Activated CD4-positive, alpha-beta T cell treated with anti-CD3 and anti-CD28 coated beads for 1 hour (primary cell): Measurements from ENCODE around the gene EFCAB11.

ENCODE experiments used
- DNase-seq: peaks from one replicate; pipeline ENCODE4 v3.0.0-alpha.2; 2020

The EFCAB11 gene

GRCh38 chr14:89865153-89865552, 89.4 kb downstream of the EFCAB11 start:
- no peak for DNase-seq

DNA sequence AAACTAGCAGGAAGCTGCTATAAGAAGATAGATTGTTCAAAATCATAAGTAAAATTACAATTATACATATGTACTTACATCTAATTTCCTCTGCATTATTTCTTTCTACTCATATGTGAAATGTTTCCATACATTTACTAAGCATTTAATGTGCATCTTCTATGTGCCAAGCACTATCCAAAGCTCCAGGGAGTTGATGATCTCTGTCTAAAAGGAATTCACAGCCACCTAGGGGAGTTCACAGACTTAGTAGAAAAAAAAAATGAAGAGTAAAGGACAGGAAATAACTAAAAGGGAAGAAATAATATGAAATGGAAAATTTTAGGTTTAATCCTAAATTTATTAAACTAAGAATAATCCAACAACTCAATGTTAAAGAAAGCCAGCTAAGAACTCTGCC, 91.7 kb downstream of the EFCAB11 start:
- no peak for DNase-seq

DNA sequence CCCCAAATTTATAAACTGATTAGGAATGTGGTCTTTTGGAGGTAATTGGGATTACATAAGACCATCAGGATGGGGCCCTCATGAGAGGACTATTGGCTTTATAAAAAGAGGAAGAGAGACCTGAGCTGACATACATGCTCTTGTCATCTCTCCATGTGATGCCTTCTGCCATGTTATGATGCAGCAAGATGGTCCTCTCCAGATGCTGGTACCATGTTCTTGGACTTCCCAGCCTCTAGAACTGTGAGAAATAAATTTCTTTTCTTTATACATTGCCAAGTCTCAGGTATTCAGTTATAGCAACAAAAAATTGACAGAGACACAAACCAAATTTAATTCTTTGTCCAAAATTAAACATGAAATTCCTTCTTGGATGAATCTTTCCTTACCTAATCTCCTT, 92.9 kb downstream of the EFCAB11 start:
- no peak for DNase-seq

DNA sequence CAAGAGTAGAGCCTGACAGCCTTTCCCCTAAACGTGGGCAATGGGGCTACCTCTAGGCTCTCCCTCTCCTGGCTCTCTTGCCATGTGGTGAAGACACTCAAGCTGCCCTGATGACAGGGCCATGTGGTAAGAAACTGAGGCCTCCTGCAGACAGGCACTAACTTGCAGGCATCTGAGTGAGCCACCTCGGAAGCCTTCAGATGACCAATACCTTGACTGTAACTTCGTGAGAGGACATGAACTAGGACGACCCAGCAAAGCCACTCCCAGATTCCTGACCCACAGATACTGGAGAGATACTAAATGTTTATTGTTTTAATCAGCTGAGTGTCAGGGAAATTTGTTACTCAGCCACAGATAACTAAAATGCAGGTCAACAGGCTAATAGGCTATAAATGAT, 96.4 kb downstream of the EFCAB11 start:
- DNase-seq: no peak

- DNase-seq: no peak
These were observed 97.6 kb downstream of the EFCAB11 start for GRCh38 chr14:89856871-89857345.

DNA sequence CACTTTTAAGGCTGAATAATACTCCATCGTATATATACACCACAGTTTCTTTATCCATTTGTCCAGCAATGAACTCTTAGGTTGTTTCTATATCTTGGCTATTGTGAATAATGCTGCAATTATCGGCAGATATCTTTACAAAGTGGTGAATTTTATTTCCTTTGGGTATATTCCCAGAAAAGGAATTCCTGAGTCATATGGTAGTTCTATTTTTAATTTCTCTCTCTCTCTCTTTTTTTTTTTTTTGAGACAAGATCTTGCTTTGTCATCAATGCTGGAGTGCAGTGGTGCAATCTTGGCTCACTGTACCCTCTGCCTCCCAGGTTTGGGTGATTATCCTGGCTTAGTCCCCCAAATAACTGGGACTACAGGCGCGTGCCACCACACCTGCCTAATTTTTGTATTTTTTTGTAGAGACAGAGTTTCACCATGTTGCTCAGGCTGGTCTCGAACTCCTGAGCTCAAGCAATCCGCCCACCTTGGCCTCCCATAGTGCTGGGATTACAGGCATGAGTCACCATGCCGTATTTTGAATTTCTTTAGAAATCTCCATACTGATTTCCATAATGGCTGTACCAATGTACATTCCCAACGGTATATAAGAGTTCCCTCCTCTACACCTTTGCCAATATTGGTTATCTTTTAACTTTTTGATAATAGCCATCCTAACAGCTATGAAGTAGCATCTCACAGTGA, 98.4 kb downstream of the EFCAB11 start:
- DNase-seq: no peak

GRCh38 chr14:89853936-89854693, 100.4 kb downstream of the EFCAB11 start:
- DNase-seq: no peak

DNA sequence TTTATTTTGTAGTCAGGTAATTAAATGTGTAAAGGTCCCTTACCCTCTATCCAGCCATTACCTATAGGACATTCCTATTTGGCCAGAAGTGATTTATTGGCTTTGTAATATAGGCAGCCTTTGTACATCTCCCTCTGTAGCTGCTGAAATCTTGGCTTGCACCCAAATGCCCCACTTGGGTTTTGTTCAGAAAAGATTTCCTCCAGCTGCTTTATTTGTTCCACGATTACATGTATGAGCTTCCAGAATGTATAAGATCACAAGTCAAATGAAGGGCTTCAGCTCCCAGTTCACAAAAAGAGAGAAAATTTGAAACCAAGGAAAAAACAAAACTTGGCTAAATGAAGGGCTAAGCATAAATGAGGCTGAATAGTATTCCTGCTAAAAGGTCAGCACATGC, 103.4 kb downstream of the EFCAB11 start:
- no peak for DNase-seq

DNA sequence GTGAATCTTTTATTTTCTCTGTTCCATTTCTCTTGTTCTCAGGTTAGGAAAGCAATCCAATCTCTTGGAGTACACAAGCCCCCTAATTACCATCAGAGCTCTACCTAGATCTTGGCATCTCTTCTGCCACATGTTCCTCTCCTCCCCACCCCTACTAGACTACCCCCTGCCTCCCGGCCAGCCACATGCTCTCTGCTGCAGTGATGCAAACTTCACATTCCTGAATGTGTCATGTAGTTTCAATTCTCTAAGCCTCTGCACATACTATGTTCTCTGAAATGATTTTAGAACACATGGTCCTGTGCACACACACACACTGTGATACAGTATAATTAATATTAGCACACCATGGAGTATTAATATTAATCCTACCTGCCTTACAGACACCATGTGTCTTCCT, 104.6 kb downstream of the EFCAB11 start:
- no peak for DNase-seq

DNA sequence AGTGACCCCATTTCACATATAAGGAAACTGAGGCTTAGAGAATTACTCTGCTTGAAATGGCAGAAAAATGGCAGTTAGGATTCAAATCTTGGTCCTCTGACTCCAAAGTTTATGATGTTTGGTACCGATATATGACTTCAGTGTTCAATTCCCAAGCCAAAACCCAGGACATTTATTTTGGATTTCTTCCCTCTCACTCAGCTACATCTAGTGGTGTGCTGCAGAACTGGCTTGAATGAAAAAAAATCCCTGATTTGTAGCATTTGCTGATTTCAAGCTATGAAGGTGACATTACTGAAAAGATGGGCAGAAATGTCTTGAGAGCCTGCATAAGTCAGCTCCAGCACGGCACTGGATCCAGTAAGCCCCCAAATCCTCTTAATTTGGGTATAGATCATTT, 106.4 kb downstream of the EFCAB11 start:
- DNase-seq: no peak

GRCh38 chr14:89845346-89845745, 109.2 kb downstream of the EFCAB11 start:
- no peak for DNase-seq

DNA sequence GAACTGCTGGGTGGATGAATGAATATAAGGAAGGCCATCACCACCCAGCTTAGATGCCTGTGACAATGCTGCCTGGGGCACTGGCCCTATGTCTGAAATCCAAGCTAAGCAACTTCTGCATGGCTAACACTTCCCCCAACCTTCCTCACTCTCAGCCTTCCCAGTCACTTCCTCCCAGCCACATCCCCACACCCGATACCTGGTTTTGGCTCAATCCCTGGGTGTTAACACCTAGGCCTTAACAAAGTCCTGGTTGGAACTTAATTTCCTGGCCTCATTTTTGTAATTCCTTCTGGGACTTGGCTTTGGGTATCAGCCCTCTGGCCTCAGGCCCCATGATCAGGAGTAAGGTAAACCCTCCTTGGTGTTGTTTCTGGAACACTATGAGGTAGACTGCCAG, 110.0 kb downstream of the EFCAB11 start:
- DNase-seq: no peak

DNA sequence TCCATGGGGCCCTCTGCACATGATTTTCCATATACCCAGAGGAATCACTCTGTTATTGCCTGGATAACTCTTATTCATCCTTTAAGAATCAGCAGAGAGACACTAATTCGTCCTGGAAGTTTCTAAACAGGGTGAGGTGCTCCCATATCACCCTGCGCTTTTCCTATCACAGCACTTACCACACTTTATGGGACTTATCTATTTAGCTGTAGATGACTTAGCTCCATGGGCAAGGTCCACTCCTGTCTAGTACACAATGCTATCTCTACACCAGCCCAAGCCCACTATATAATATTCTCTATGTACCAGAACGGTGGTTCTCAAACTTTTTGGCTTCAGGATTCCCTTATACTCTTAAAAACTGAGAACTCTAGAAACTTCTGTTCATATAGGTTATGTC, 111.7 kb downstream of the EFCAB11 start:
- DNase-seq: no peak

DNA sequence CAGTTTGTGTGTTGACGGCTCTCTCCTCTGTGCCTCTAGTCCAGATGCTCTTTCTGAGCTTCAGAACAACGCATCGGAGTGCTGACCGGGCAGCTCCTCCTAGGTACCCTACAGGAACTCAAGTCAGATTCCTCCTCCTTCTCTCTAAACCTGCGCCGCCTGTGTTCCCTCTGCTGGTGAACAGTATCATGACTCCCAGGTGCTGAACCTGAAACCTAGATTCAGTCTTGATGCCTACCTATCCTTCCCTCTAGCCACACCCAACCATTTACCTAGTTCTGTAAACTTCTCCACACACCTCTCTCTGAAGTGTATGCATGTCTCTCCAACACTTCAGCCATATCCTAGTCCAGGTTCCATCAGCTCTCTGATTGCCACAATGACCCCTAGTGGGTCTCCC, 112.7 kb downstream of the EFCAB11 start:
- DNase-seq: no peak

DNA sequence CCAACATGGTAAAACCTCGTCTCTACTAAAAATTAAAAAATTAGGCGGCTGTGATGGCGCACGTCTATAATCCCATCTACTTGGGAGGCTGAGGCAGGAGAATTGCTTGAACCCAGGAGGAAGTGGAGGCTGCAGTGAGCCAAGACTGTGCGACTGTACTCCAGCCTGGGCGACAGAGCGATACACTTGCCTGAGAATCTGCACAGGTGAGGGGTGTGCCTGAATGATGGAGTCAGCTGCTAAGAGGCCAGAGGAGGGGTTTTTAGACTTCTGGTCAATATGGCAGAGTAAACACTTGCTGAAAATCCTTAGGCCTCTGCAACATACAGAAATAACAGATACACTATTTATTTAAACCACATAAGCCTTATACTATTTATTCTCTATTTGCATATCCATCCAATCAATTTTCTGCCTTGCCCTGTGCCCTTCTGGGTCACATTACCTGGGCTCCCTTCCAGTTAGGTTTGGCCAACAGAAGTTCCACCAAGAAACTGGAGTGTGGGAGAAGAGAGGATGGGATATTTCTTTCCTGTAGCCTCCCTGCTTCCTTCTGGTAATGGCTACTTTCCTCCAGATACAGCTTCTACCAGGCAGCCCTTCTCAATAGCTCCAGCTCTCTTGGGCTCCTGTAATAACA, 117.6 kb downstream of the EFCAB11 start:
- no peak for DNase-seq

DNA sequence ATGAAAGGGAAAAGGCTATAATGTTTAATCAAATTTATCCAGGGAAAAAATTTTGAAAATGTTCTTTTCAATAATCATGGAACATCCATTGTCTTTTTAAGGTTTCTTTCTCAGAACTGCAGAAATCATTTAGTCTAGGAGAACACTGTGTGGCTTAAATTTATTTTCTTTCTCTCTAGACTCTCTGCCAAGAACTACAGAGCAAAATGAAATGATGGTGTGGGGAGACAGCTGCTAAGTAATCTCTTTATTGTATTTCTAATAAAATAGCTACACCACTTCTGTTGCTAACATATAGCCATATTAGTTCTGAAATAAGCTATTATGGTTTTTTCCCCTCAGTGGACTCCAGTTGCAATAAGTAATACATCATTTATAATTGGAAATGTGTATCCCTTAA, 120.9 kb downstream of the EFCAB11 start:
- DNase-seq: no peak

DNA sequence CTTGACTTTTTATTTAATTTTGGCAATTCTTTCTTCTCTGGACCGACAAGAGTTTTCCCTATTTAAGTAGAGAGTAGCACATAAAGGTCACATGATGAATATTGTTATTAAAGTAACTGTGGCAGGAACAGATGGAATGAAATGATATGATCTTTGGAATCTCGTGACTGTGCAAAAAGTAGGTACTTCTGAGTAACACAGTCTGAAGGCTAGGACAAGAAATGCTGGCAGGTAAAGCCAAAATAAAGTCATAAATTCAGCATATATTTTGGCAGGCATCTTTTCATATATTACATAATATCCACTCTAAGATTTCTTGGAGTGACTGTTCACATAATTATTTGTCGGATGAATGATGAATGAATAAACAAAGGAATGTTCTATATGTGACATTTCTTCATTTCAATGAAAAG, 121.4 kb downstream of the EFCAB11 start:
- DNase-seq: no peak

DNA sequence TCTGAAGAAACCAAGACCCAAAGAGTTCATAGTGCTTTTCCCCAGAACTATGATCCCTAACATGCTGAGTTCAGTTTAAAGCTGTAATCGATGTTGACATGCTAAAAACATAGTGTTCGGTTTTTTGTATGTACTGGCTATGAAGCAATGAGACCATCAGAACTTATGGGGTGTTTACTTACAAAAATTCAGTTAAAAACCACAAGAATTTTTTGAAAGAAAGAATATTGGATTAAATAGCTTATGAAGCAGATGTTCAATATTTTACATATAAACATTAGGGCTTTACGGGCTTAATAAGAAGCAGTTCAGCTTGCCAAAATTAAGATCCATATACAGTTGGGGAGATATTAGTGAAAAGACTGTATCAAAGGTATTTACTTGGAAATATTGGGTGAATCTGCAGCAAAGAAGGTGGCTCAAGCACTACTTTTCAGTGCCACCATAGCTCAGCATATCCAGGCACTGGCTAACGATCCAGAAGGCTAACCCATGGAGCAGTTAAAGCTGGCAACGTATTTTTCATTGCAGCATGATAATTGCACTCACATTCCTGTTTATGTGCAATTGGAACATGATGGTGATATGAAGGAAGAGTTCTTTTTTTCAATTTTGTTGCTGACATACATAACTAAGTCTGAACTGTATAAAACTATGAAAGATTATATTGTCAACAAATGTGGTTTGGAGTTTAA, 125.9 kb downstream of the EFCAB11 start:
- DNase-seq: no peak

GRCh38 chr14:89827265-89827664, 127.3 kb downstream of the EFCAB11 start:
- no peak for DNase-seq

- DNase-seq: no peak
These were observed 127.9 kb downstream of the EFCAB11 start for GRCh38 chr14:89826596-89826995.

GRCh38 chr14:89823743-89824142, 130.8 kb downstream of the EFCAB11 start:
- DNase-seq: no peak

GRCh38 chr14:89814126-89814525, 140.4 kb downstream of the EFCAB11 start:
- DNase-seq: no peak

DNA sequence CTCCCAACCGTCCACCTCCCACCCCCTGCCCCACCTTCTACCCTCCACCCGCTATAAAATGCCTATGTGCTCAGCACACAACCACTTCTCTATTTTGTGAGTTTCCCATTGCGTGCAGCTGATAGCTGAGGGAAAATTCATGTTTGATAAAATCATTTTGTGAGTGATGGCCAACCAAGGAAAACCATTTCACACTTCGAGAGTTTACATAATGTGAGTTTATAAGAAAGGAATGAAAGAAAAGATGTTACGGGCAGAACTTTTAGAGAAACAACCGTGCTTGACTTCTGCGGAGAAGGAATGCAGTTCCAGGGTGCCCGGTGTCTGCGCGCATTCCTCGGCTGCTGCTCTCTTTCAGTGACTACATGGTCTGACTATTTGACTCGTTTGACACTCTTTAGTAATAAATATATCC, 140.9 kb downstream of the EFCAB11 start:
- DNase-seq: no peak
